OCI-LY7 (cell line): Measurements from ENCODE around the gene CSNK1G1. TPM values are rescaled to one million over a fixed set of nuclear protein-coding genes. Genes with fewer than 3 reads are reported as not detected.
"Not testable (repeated sequence)": the region's sequence is repeated elsewhere in the genome, so short reads cannot be mapped to it uniquely, and the experiment has no call there.

Experiments
- BruUV-seq: library from RNA; stranded (reverse); fragments of 400-500 nt; replicated peaks from 2 replicates; lab custom pipeline; 2021; lab: Mats Ljungman, UMichigan
- CTCF ChIA-PET: fragments of 300-600 bp; sonication (Branson Sonifier 250); formaldehyde crosslinking; loops from one replicate; lab custom pipeline; 2022; ENCODE audit warnings: antibody characterized with exemption; ENCODE audit not compliant: unreplicated experiment; lab: Charles Lee
- POLR2A ChIA-PET: fragments of 300-600 bp; sonication (Branson Sonifier 250); formaldehyde crosslinking; loops from one replicate; lab custom pipeline; 2022; ENCODE audit warnings: antibody characterized with exemption; lab: Charles Lee
- DNase-seq: peaks from one replicate; pipeline ENCODE4 v3.0.0-alpha.2; 2015; ENCODE audit warnings: low spot score
- H2AFZ ChIP-seq: fragments of 200-600 bp; sonication (generic), shearing (Covaris generic); 2 replicates; pipeline ENCODE4 v1.6.1; 2014; ENCODE audit warnings: mild to moderate bottlenecking, antibody characterized with exemption, low read length, moderate library complexity
- H3K27ac ChIP-seq: fragments of 200-600 bp; sonication (generic); 2 replicates; pipeline ENCODE4 v1.5.1; 2014; ENCODE audit warnings: mixed run types, low read depth, mild to moderate bottlenecking, moderate library complexity, low read length, inconsistent platforms; ENCODE audit not compliant: poor library complexity, severe bottlenecking
- H3K36me3 ChIP-seq: fragments of 200-600 bp; sonication (generic); 2 replicates; pipeline ENCODE4 v1.6.1; 2014; ENCODE audit warnings: mild to moderate bottlenecking, antibody characterized with exemption, low read length, moderate library complexity, mixed read lengths; ENCODE audit not compliant: insufficient read depth
- H3K4me1 ChIP-seq: fragments of 200-600 bp; sonication (generic); 2 replicates; pipeline ENCODE4 v1.5.1; 2014; ENCODE audit warnings: mild to moderate bottlenecking, low read length; ENCODE audit not compliant: insufficient read depth, poor library complexity, severe bottlenecking
- H3K4me2 ChIP-seq: fragments of 200-600 bp; sonication (generic); 2 replicates; pipeline ENCODE4 v1.6.1; 2014; ENCODE audit warnings: mild to moderate bottlenecking, low read length
- H3K4me3 ChIP-seq: fragments of 200-600 bp; sonication (generic); 2 replicates; pipeline ENCODE4 v1.5.1; 2014; ENCODE audit warnings: mild to moderate bottlenecking, low read depth, low read length; ENCODE audit not compliant: poor library complexity, severe bottlenecking
- H3K79me2 ChIP-seq: fragments of 200-600 bp; sonication (generic); 2 replicates; pipeline ENCODE4 v1.6.1; 2016; ENCODE audit warnings: low read depth, mild to moderate bottlenecking, low read length, moderate library complexity, mixed read lengths; ENCODE audit not compliant: insufficient read depth
- H3K9me2 ChIP-seq: fragments of 200-600 bp; sonication (generic); 2 replicates; pipeline ENCODE4 v1.6.1; 2016; ENCODE audit warnings: mild to moderate bottlenecking, low read length, mixed read lengths; ENCODE audit not compliant: insufficient read depth
- H3K9me3 ChIP-seq: fragments of 200-600 bp; sonication (generic); 2 replicates; pipeline ENCODE4 v1.6.1; 2014; ENCODE audit warnings: mild to moderate bottlenecking, mixed run types, low read length, mixed read lengths
- H4K20me1 ChIP-seq: fragments of 200-600 bp; sonication (generic); 2 replicates; pipeline ENCODE4 v1.6.1; 2014; ENCODE audit warnings: mild to moderate bottlenecking, antibody characterized with exemption, low read length, moderate library complexity, mixed read lengths; ENCODE audit not compliant: insufficient read depth
- EZH2phosphoT487 ChIP-seq: fragments of 200-600 bp; sonication (generic); IDR thresholded peaks from 2 replicates; pipeline ENCODE4 v1.6.1; 2018; ENCODE audit warnings: low read depth, borderline replicate concordance, mild to moderate bottlenecking, mixed run types, antibody characterized with exemption, low read length, moderate library complexity, mixed read lengths
- intact Hi-C: fragments of 100-400 bp; cut with micrococcal nuclease; formaldehyde crosslinking; loops from one replicate; pipeline ENCODE4 v1.10.0; 2022; ENCODE audit not compliant: unreplicated experiment
- total RNA-seq, 2 experiments: library from RNA; depleted of rRNA in 1 of 2; stranded (reverse); fragments of >200 nt in 1 of 2; shearing (Covaris generic) in 1 of 2; gene quantifications; 2 replicates each; pipeline ENCODE4 v1.2.3, GENCODE V29; 2014 to 2022
- TF ChIP-seq, protein P1 (sequence below): fragments of 200-600 bp; sonication (generic); conservative IDR thresholded peaks from 2 replicates; pipeline ENCODE4 v1.5.1; 2014; ENCODE audit warnings: mild to moderate bottlenecking, antibody characterized with exemption, low read length, moderate library complexity, mixed read lengths

CSNK1G1 gene
- total RNA-seq, 2 experiments from 2014 or later: 8.8 to 14.1 TPM

GRCh38 chr15:64351265-64351664, 4.7 kb downstream of the CSNK1G1 start:
- BruUV-seq: no TSS peak
- CTCF ChIA-PET: no interaction called here
- intact Hi-C loops: no loop called here
- Histone ChIP-seq H3K9me2 (no peaks in the 10 kb centered on the region), H3K9me3 (no peaks in the 10 kb centered on the region), H4K20me1 (peaks cover 2% of the 10 kb centered on the region; the same call in 1 of the 2 replicates), H3K4me2 (no peak overlapping the region), H3K4me1 (peaks cover 13% of the 10 kb centered on the region), H3K4me3 (no peak overlapping the region), H3K36me3 (peaks cover 5% of the 10 kb centered on the region; the same call in 1 of the 2 replicates), H2AFZ (no peak overlapping the region), H3K79me2 (peaks cover 12% of the 10 kb centered on the region), H3K27ac (no peak overlapping the region)
- POLR2A ChIA-PET: interaction anchor here (0.5 to 1.6 kb wide), 2 partner anchors 13 to 26 kb away, joined by 3 read pairs; no protein-coding TSS in a partner anchor
- no peak for DNase-seq
- TF ChIP-seq EZH2phosphoT487: no peak
- TF ChIP-seq, protein P1, sequence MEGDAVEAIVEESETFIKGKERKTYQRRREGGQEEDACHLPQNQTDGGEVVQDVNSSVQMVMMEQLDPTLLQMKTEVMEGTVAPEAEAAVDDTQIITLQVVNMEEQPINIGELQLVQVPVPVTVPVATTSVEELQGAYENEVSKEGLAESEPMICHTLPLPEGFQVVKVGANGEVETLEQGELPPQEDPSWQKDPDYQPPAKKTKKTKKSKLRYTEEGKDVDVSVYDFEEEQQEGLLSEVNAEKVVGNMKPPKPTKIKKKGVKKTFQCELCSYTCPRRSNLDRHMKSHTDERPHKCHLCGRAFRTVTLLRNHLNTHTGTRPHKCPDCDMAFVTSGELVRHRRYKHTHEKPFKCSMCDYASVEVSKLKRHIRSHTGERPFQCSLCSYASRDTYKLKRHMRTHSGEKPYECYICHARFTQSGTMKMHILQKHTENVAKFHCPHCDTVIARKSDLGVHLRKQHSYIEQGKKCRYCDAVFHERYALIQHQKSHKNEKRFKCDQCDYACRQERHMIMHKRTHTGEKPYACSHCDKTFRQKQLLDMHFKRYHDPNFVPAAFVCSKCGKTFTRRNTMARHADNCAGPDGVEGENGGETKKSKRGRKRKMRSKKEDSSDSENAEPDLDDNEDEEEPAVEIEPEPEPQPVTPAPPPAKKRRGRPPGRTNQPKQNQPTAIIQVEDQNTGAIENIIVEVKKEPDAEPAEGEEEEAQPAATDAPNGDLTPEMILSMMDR: no peak

- H3K4me2 ChIP-seq: no peak overlapping the region
- no peak overlapping the region for H3K4me3 ChIP-seq
- H3K9me3 ChIP-seq: no peaks in the 10 kb centered on the region
- H3K27ac ChIP-seq: no peak overlapping the region
- ChIA-PET CTCF (no interaction called here), POLR2A (no interaction called here)
- TF ChIP-seq, protein P1: no peak
- no peak for TF ChIP-seq EZH2phosphoT487
- no peak overlapping the region for H2AFZ ChIP-seq
- peaks cover 2% of the 10 kb centered on the region for H3K4me1 ChIP-seq
- H3K79me2 ChIP-seq: peaks cover 7% of the 10 kb centered on the region; the same call in 1 of the 2 replicates
- peaks cover 5% of the 10 kb centered on the region; the same call in 1 of the 2 replicates for H3K36me3 ChIP-seq
- no peaks in the 10 kb centered on the region for H3K9me2 ChIP-seq
- intact Hi-C loops: no loop called here
- no TSS peak for BruUV-seq
- no peaks in the 10 kb centered on the region for H4K20me1 ChIP-seq
- no peak for DNase-seq
Observed at GRCh38 chr15:64349375-64349774, 6.6 kb downstream of the CSNK1G1 start.

DNA sequence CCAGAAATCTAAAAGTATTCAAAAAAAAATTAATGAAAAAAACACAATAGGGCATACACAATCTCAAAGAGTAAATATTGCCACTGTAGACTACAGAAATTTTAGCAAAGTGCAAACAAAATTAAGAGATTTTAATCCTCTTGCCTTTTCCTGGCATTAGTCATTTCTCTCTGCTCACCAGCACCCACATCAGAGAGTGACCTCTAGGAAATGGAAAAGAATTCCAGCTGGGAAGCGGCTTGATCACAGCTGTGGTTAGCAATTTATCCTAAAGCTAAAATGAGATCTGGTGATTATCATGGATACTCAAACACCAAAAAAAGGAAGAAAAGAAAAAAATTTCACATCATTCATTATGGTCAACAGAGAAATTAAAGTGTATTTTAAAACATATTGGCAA, 7.5 kb downstream of the CSNK1G1 start:
- H2AFZ ChIP-seq: no peak overlapping the region
- H3K4me1 ChIP-seq: no peaks in the 10 kb centered on the region
- no peak overlapping the region for H3K4me2 ChIP-seq
- no peaks in the 10 kb centered on the region for H4K20me1 ChIP-seq
- no peak overlapping the region for H3K27ac ChIP-seq
- H3K9me2 ChIP-seq: no peaks in the 10 kb centered on the region
- intact Hi-C loops: no loop called here
- CTCF ChIA-PET: no interaction called here
- H3K4me3 ChIP-seq: no peak overlapping the region
- DNase-seq: no peak
- H3K36me3 ChIP-seq: peaks cover 5% of the 10 kb centered on the region; the same call in 1 of the 2 replicates
- POLR2A ChIA-PET: no interaction called here
- BruUV-seq: no TSS peak
- H3K9me3 ChIP-seq: no peaks in the 10 kb centered on the region
- no peak for TF ChIP-seq EZH2phosphoT487
- TF ChIP-seq, protein P1: no peak
- 0 out of 2 replicates have a peak, but pooled peaks cover 6% of the 10 kb centered on the region for H3K79me2 ChIP-seq

DNA sequence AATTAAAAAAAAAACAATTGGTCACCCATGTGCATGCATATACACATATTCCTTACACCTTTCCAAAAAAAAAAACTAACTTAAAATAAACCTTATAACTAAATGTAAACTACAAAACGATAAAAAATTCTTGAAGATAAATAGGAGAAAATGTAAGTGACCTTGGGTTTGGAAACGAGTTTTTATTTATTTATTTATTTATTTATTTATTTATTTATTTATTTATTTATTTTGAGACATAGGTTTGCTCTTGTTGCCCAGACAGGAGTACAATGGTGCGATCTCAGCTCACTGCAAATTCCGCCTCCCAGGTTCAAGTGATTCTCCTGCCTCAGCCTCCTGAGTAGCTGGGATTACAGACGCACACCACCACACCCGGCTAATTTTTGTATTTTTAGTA, 9.7 kb downstream of the CSNK1G1 start:
- CTCF ChIA-PET, H3K4me3 ChIP-seq, H3K4me2 ChIP-seq, DNase-seq, H3K27ac ChIP-seq, BruUV-seq, H3K36me3 ChIP-seq, H3K79me2 ChIP-seq, H3K4me1 ChIP-seq, H3K9me2 ChIP-seq, H4K20me1 ChIP-seq, H3K9me3 ChIP-seq, H2AFZ ChIP-seq, intact Hi-C loops: not testable (repeated sequence)
- POLR2A ChIA-PET: interaction anchor here (0.6 kb wide), 1 partner anchor 44 kb away, joined by 3 read pairs; no protein-coding TSS in a partner anchor
